Endothelial cell (in vitro differentiated cells): ENCODE measurements around the gene LAPTM5. TPM values are rescaled to one million over a fixed set of nuclear protein-coding genes. Genes with fewer than 3 reads are reported as not detected.

ENCODE experiments used
- DNase-seq: peaks from one replicate; pipeline ENCODE4 v3.0.0; 2021; ENCODE audit warnings: low spot score
- H3K27ac Mint-ChIP-seq: one replicate; pipeline ENCODE4 v1.8.0; 2021; ENCODE audit warnings: mixed read lengths, inconsistent platforms; ENCODE audit not compliant: unreplicated experiment
- H3K27me3 Mint-ChIP-seq: one replicate; pipeline ENCODE4 v1.8.0; 2021; ENCODE audit warnings: mild to moderate bottlenecking, moderate library complexity, mixed read lengths, inconsistent platforms; ENCODE audit not compliant: unreplicated experiment
- H3K36me3 Mint-ChIP-seq: one replicate; pipeline ENCODE4 v1.8.0; 2021; ENCODE audit warnings: mild to moderate bottlenecking, low read depth, mixed read lengths, inconsistent platforms; ENCODE audit not compliant: unreplicated experiment
- H3K4me1 Mint-ChIP-seq: one replicate; pipeline ENCODE4 v1.8.0; 2021; ENCODE audit warnings: mild to moderate bottlenecking, mixed read lengths, inconsistent platforms; ENCODE audit not compliant: unreplicated experiment
- H3K4me3 Mint-ChIP-seq: one replicate; pipeline ENCODE4 v1.8.0; 2021; ENCODE audit warnings: mild to moderate bottlenecking, mixed read lengths, inconsistent platforms; ENCODE audit not compliant: unreplicated experiment
- H3K9me3 Mint-ChIP-seq: one replicate; pipeline ENCODE4 v1.8.0; 2021; ENCODE audit warnings: mixed read lengths, inconsistent platforms; ENCODE audit not compliant: unreplicated experiment
- CTCF ChIP-seq: fragments of 200-600 bp; sonication (generic); IDR thresholded peaks from one replicate; pipeline ENCODE4 v1.5.0; 2021; ENCODE audit warnings: antibody characterized with exemption; ENCODE audit not compliant: unreplicated experiment
- microRNA-seq: library from miRNA; unstranded; fragments of <30 nt; microRNA quantifications from one replicate; pipeline ENCODE4, GENCODE V29; 2020; ENCODE audit not compliant: unreplicated experiment
- total RNA-seq: library from RNA; stranded (reverse); fragmentation: NEBNext Ultra II Directional; extraction: Animal tissue kit (Norgen Biotek cat#: 25700); gene quantifications from one replicate; pipeline ENCODE4 v1.2.1, GENCODE V29; 2021; ENCODE audit not compliant: unreplicated experiment

LAPTM5 gene
- total RNA-seq, 1 donor from 2014 or later: 80.5 TPM

GRCh38 chr1:30685796-30686165, 71.8 kb downstream of the LAPTM5 start:
- no peak overlapping the region for H3K4me3 Mint-ChIP-seq
- no peaks in the 10 kb centered on the region for H3K36me3 Mint-ChIP-seq

GRCh38 chr1:30684881-30685795, 72.4 kb downstream of the LAPTM5 start:
- DNase-seq: peak; percentile 49
- no peaks in the 10 kb centered on the region for H3K9me3 Mint-ChIP-seq
- no peak overlapping the region for H3K27ac Mint-ChIP-seq

More at GRCh38 chr1:30685796-30686165, 71.8 kb downstream of the LAPTM5 start:
- peaks cover 16% of the 10 kb centered on the region for H3K27me3 Mint-ChIP-seq
- DNase-seq: no peak
- H3K27ac Mint-ChIP-seq: no peak overlapping the region
- H3K4me1 Mint-ChIP-seq: peaks cover 3% of the 10 kb centered on the region
- H3K9me3 Mint-ChIP-seq: no peaks in the 10 kb centered on the region
- no peak for TF ChIP-seq CTCF

GRCh38 chr1:30684259-30684658, 73.3 kb downstream of the LAPTM5 start:
- DNase-seq: no peak
- Mint-ChIP-seq H3K4me3 (no peak overlapping the region), H3K4me1 (no peaks in the 10 kb centered on the region), H3K36me3 (no peaks in the 10 kb centered on the region), H3K27me3 (peaks cover 16% of the 10 kb centered on the region), H3K9me3 (no peaks in the 10 kb centered on the region), H3K27ac (no peak overlapping the region)
- no peak for TF ChIP-seq CTCF

More at GRCh38 chr1:30684881-30685795, 72.4 kb downstream of the LAPTM5 start:
- Mint-ChIP-seq H3K27me3 (peaks cover 16% of the 10 kb centered on the region), H3K4me1 (peaks cover 3% of the 10 kb centered on the region), H3K36me3 (no peaks in the 10 kb centered on the region), H3K4me3 (peak overlapping the region; percentile 74)
- TF ChIP-seq CTCF: no peak

- peaks cover 16% of the 10 kb centered on the region for H3K27me3 Mint-ChIP-seq
These were observed 73.9 kb downstream of the LAPTM5 start for GRCh38 chr1:30683699-30684098.

More at GRCh38 chr1:30683699-30684098, 73.9 kb downstream of the LAPTM5 start:
- no peaks in the 10 kb centered on the region for H3K9me3 Mint-ChIP-seq
- H3K27ac Mint-ChIP-seq: no peak overlapping the region
- no peaks in the 10 kb centered on the region for H3K4me1 Mint-ChIP-seq
- no peak for DNase-seq
- no peak overlapping the region for H3K4me3 Mint-ChIP-seq
- no peaks in the 10 kb centered on the region for H3K36me3 Mint-ChIP-seq
- TF ChIP-seq CTCF: no peak

Small RNA genes within 50 kb of the gene (microRNA-seq; reads per million reads assigned to microRNA genes)
- gene MIR4420: not detected

Other genes with a start within 250 kb of the LAPTM5 start
- gene MATN1, start 34.2 kb downstream of the LAPTM5 start, total RNA-seq: 1.7 TPM
- 51.3 TPM for gene SDC3, start 151.0 kb upstream of the LAPTM5 start, total RNA-seq